HG03521 (cell line): ENCODE results near the gene OR8B2.
"Not testable (repeated sequence)": the region's sequence is repeated elsewhere in the genome, so short reads cannot be mapped to it uniquely, and the experiment has no call there.

Source experiments
- ATAC-seq: cut with Tn5 transposase; IDR thresholded peaks from one replicate; pipeline ENCODE4 v1.9.1; 2021; ENCODE audit warnings: mild to moderate bottlenecking, moderate library complexity; ENCODE audit not compliant: unreplicated experiment

Gene OR8B2

DNA sequence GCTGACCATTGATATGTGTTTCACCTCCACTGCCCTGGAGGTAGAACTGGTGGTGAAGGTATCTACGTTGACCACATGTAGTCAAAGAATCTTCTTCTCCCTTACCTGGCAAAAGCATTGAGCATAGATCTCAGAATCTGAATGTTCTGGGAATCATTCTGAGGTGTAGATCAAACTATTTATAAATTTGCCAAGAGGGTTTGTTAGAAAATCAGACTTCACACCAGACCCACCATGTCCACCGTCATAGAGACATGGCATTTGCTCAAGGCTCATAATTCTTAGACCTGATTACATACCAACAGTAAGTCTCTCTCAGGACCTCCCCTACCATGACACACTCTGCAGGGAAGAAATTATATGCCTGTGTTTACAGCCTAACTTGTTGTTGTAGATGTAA lies at the start of gene OR8B2:
TSS of gene OR8B2 (minus strand) at position 101 of the 400 bp plus-strand sequence. CDS start 1,156 bp downstream, outside the sequence.
- ATAC-seq, result no peak

DNA sequence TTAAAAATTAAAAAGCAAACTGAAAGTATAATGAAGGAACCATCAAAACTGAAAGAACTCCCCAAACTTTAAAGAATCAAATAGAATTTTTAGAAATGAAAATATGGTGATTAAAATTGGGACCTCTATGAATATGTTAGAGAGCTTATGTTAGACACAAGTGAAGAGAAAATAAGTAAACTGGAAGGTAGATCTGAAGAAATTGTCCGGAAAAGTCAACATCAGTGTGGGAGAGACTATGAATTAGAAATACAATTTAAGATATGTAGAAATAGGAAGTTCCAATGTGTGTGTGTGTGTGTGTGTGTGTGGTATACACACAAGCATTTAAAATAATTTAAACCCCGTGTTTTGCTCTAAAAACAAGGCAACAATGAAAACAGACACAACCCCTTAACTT lies 45.3 kb upstream of the OR8B2 start:
- ATAC-seq, result no peak

DNA sequence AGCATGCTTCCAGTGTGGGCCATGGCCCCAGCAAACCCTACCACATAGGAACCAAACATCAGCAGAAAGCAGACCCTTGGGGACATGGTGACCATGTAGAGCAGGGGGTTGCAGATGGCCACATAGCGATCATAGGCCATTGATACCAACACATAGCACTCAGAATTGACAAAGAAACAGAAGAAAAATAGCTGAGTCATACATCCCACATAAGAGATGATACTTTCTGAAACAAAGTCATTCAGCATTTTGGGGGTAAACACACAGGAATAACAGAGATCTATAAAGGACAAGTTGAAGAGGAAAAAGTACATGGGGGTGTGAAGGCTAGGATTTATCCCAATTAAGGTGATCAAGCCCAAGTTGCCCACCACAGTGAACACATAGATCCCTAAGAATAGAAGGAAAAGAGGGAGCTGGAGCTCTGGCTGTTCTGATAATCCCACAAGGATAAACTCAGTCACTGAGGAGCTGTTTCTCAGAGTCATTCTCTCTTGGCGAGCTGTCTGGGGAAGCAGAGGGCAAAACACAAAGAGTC lies 40.2 kb upstream of the OR8B2 start, which contains the start of gene OR8B4:
TSS of gene OR8B4 (minus strand) at position 488 of the 538 bp plus-strand sequence. CDS start at position 488, 0 bp downstream.
- no peak for ATAC-seq

GRCh38 chr11:124421043-124421442 lies 36.7 kb upstream of the OR8B2 start:
- no peak for ATAC-seq

DNA sequence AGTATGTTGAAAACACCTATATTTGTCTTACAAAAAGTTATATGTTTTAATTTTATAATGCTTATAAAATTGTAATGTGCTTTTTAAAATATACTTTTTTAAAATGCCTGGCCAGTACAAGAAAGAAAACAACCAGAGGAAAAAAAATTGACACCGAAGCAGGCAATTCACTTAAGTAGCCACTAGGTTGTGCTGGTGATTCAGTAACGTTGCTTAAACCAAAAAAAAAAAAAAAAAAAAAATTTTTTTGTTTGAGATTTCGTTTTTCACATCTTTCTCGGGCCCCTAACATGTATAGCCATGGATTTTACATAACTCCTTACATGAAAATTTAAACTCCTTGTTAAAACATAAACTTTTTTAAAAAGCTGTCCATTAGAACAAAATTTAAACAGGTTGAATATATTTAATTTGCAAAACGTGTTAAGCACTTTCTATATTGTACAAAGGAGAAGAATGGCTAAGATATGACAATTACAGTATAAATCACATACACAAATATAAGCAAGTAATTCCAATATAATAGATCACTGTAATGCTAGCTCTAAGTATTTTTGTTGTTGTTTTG lies 31.1 kb upstream of the OR8B2 start:
- no peak for ATAC-seq

GRCh38 chr11:124409906-124410305 lies 25.6 kb upstream of the OR8B2 start:
- ATAC-seq, result no peak

GRCh38 chr11:124405581-124405980 lies 21.3 kb upstream of the OR8B2 start:
- ATAC-seq, result no peak

DNA sequence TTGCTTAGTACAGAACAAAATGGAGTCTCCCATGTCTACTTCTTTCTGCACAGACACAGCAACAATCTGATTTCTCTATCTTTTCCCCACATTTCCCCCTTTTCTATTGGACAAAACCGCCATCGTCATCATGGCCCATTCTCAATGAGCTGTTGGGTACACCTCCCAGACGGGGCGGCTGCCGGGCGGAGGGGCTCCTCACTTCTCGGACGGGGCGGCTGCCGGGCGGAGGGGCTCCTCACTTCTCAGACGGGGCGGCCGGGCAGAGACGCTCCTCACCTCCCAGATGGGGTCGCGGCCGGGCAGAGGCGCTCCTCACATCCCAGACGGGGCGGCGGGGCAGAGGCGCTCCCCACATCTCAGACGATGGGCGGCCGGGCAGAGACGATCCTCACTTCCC lies 18.9 kb upstream of the OR8B2 start:
- ATAC-seq, result not testable (repeated sequence)

GRCh38 chr11:124402326-124402922 lies 18.1 kb upstream of the OR8B2 start:
- peak; percentile 84 for ATAC-seq

DNA sequence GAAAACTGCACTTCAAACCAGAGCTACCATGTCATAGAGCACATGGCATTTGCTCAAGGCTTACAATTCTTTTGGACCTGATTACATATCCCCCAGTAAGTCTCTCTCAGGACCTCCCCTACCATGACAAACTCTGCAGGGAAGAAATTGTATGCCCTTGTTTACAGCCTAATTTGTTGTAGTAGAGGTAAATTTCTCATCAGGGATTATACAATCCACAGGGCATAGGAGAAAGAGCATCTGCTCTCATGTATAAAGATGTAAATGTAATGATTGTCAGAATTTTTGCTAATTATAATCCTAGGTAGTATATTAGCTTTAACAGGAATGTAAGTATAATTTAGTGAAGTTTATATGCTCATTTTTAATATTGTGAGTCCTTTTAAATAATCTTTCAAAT lies 14.6 kb upstream of the OR8B2 start, which contains the start of gene OR8B3:
TSS of gene OR8B3 (minus strand) at position 101 of the 400 bp plus-strand sequence. CDS start 1,673 bp downstream, outside the sequence.
- no peak for ATAC-seq

- ATAC-seq, result not testable (repeated sequence)
Measured at GRCh38 chr11:124396847-124397246, 12.5 kb upstream of the OR8B2 start.

GRCh38 chr11:124394408-124394807 lies 10.1 kb upstream of the OR8B2 start:
- ATAC-seq, result no peak

DNA sequence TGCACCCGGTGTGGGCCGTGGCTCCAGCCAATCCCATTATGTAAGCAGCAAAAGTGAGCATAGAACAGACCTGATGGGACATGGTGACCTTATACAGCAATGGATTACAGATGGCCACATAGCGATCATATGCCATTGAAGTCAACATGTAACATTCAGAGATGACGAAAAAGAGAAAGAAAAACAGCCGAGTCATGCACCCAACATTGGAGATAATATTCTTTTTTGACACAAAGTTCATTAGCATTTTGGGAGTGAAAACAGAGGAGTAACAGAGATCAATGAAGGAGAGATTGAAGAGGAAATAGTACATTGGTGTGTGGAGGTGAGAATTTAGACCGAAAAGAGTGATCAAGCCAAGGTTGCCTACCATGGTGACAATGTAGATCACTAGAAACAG lies 1.4 kb downstream of the OR8B2 start:
- ATAC-seq, result not testable (repeated sequence)

GRCh38 chr11:124380585-124380984 lies 3.7 kb downstream of the OR8B2 start:
- ATAC-seq, result no peak

DNA sequence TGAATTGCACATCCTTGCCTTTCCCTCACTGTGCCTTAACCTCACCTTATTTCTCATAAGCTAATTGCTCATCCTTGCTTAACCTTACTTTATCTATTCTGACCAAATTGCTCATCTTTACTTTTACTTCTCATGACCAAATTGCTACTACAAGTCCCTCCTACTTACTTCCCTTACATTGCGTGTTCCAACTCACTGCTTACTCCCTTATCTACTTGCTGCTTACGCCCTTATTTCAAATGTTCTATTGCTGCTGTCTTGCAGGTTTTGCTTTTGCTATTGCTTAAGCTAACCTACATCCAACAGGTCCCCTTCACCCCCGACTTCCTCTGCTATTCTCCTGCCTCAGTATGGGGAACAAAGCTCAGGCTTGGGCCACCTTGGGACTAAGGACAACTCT lies 8.0 kb downstream of the OR8B2 start:
- ATAC-seq, result no peak

DNA sequence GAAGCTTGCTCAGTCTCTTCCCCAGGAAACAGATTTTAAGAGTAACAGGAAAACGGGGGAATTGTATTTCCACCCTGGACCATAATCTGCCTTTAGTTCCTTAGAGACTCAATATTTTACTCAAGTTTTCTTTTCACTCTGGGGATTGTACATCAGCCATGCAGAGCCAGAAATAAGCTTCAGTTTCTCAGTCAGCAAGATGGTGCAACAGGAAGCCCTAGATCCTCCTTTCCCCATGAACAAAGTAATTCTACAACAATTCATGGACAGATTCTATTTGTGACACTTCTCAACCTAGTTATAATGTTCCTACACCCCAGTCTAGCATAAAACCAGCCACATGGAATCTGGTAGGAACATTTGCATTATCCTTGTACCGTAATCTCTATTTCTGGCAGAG lies 24.7 kb downstream of the OR8B2 start:
- ATAC-seq, result no peak

GRCh38 chr11:124346311-124346955 lies 37.9 kb downstream of the OR8B2 start:
- no peak for ATAC-seq

- no peak for ATAC-seq
Measured at GRCh38 chr11:124344346-124344745, 40.0 kb downstream of the OR8B2 start.

GRCh38 chr11:124340142-124340447 lies 44.2 kb downstream of the OR8B2 start:
- ATAC-seq, result no peak

DNA sequence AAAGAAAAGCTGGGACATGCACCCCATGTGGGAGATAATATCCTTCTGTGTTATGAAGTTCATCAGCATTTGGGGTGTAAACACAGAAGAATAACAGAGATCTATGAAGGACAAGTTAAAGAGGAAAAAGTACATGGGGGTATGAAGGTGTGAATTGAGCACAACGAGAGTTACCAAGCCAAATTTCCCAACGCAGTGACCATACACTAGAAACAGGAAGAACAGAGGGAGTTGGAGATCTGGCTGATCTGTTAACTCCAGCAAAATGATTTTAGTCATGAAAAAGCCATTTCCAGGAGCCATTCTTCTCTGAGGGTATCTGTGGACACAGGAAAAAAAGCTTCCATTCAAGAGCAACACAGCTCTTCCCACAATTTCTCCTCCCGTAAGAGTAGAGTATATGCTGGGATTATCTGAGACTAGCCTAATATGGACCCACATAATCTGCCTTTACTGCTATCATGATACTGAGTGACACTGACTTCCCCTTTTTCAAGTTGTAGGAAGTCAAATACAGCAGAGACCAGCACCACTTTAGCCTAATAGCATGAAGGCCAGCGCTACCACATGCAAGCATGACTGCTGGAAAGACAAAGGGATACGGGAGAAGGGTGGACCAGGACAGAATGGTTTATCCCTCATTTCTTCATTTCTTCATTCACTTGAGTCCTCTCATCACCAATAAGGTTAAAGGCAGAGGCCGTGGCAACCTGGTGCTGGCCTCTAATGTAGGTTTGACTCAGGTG lies 44.7 kb downstream of the OR8B2 start:
- ATAC-seq, result no peak
